Endometrium (tissue), 2 donors: ENCODE results near the gene AMN.

ENCODE experiments used
- FAIRE-seq: peaks from 2 replicates; lab custom pipeline; 2012; peaks lifted over from hg19 to GRCh38; lab: Jason Lieb, UNC
- donor health status: control.
- donor health status: control.

AMN gene

GRCh38 chr14:102943979-102944378 lies 21.5 kb downstream of the AMN start:
- FAIRE-seq, result no peak

- FAIRE-seq, result no peak
These were observed 22.2 kb downstream of the AMN start for GRCh38 chr14:102944448-102945330.

GRCh38 chr14:102945346-102946130 lies 23.1 kb downstream of the AMN start:
- no peak for FAIRE-seq

- no peak for FAIRE-seq
These were observed 25.0 kb downstream of the AMN start for GRCh38 chr14:102947321-102948103.

- FAIRE-seq, result no peak
These were observed 26.2 kb downstream of the AMN start for GRCh38 chr14:102948698-102949061.

- FAIRE-seq, result no peak
These were observed 26.8 kb downstream of the AMN start for GRCh38 chr14:102949062-102949800.

- FAIRE-seq, result no peak
These were observed 27.5 kb downstream of the AMN start for GRCh38 chr14:102949801-102950451.

- no peak for FAIRE-seq
These were observed 28.6 kb downstream of the AMN start for GRCh38 chr14:102951034-102951433.

GRCh38 chr14:102951799-102952198 lies 29.3 kb downstream of the AMN start:
- no peak for FAIRE-seq

GRCh38 chr14:102952276-102952675 lies 29.8 kb downstream of the AMN start:
- no peak for FAIRE-seq

- no peak for FAIRE-seq
These were observed 30.6 kb downstream of the AMN start for GRCh38 chr14:102953100-102953499.

GRCh38 chr14:102954081-102954789 lies 31.8 kb downstream of the AMN start:
- no peak for FAIRE-seq

GRCh38 chr14:102955636-102956408 lies 33.4 kb downstream of the AMN start:
- no peak for FAIRE-seq

GRCh38 chr14:102957222-102957621 lies 34.8 kb downstream of the AMN start:
- FAIRE-seq, result no peak

GRCh38 chr14:102958461-102958860 lies 36.0 kb downstream of the AMN start:
- FAIRE-seq, result no peak

GRCh38 chr14:102962111-102962627 lies 39.7 kb downstream of the AMN start:
- no peak for FAIRE-seq

GRCh38 chr14:102964152-102964730 lies 41.8 kb downstream of the AMN start:
- no peak for FAIRE-seq

- no peak for FAIRE-seq
These were observed 42.8 kb downstream of the AMN start for GRCh38 chr14:102965282-102965681.

- FAIRE-seq, result no peak
These were observed 43.6 kb downstream of the AMN start for GRCh38 chr14:102965971-102966655.
